K562 (cell line): ENCODE results near the gene DUSP23. TPM values are rescaled to one million over a fixed set of nuclear protein-coding genes. Genes with fewer than 3 reads are reported as not detected.

Experiments
- ATF3 ChIP-seq, 2 experiments: fragments of 450-650 bp in 1 of 2; sonication (generic) in 1 of 2; formaldehyde crosslinking in 1 of 2; IDR thresholded peaks in 1 of 2; conservative IDR thresholded peaks in 1 of 2; 2 replicates each; pipeline versions ENCODE4 v1.6.1 to v1.8.1; 2016 to 2023; ENCODE audit warnings: mild to moderate bottlenecking in 2 of 2, moderate library complexity in 2 of 2, inconsistent platforms in 1 of 2, missing genetic modification reagents in 1 of 2
- CBFA2T3 ChIP-seq: fragments of 450-650 bp; IDR thresholded peaks from 2 replicates; pipeline ENCODE4 v1.6.1; 2017
- CLOCK ChIP-seq: fragments of 250-450 bp; sonication (Bioruptor Pico); IDR thresholded peaks from 2 replicates; pipeline ENCODE4 v1.4.0; 2020; ENCODE audit warnings: mild to moderate bottlenecking, moderate library complexity, borderline replicate concordance
- CREB5 ChIP-seq: fragments of 250-450 bp; sonication (Bioruptor Pico); IDR thresholded peaks from 2 replicates; pipeline ENCODE4 v1.5.0; 2020; ENCODE audit warnings: mild to moderate bottlenecking
- HDAC3 ChIP-seq: fragments of 450-650 bp; IDR thresholded peaks from 2 replicates; pipeline ENCODE4 v1.6.1; 2018; ENCODE audit warnings: borderline replicate concordance, mild to moderate bottlenecking, moderate library complexity; ENCODE audit not compliant: partially characterized antibody
- IFI16 ChIP-seq: fragments of 250-450 bp; sonication (Bioruptor Pico); IDR thresholded peaks from 2 replicates; pipeline ENCODE4 v2.1.2; 2022; ENCODE audit warnings: mild to moderate bottlenecking, inconsistent platforms
- MYNN ChIP-seq, 2 experiments: sonication (generic); formaldehyde crosslinking in 1 of 2; IDR thresholded peaks; 2 replicates each; pipeline versions ENCODE4 v1.5.0 to v1.6.1; 2016 to 2020; ENCODE audit warnings: antibody characterized with exemption in 1 of 2, missing genetic modification reagents in 1 of 2
- NR2C2 ChIP-seq, 2 experiments: fragments of 200-800 bp in 1 of 2; sonication (Bioruptor generic) in 1 of 2; sonication (generic) in 1 of 2; formaldehyde crosslinking in 1 of 2; IDR thresholded peaks; 2 replicates each; pipeline versions ENCODE4 v1.6.1 to v1.8.0; 2016 to 2022; ENCODE audit warnings: mild to moderate bottlenecking in 1 of 2, missing compliant biosample characterization in 1 of 2, missing genetic modification characterization in 1 of 2, missing genetic modification reagents in 1 of 2
- PCBP1 ChIP-seq: fragments of 200-400 bp; formaldehyde crosslinking; IDR thresholded peaks from 2 replicates; pipeline ENCODE4 v1.6.1; 2018; ENCODE audit warnings: mild to moderate bottlenecking, low read depth, low read length; ENCODE audit not compliant: poor library complexity, severe bottlenecking
- SOX6 ChIP-seq: fragments of 450-650 bp; IDR thresholded peaks from 2 replicates; pipeline ENCODE4 v1.6.1; 2014; ENCODE audit warnings: mild to moderate bottlenecking
- ZNF395 ChIP-seq: fragments of 200-800 bp; sonication (Bioruptor generic); IDR thresholded peaks from 2 replicates; pipeline ENCODE4 v1.6.1; 2017; ENCODE audit warnings: missing genetic modification characterization, missing compliant biosample characterization
- ZNF766 ChIP-seq: fragments of 200-800 bp; sonication (Bioruptor generic); conservative IDR thresholded peaks from 2 replicates; pipeline ENCODE4 v1.6.1; 2016; ENCODE audit warnings: missing genetic modification characterization, missing compliant biosample characterization
- ZSCAN29 ChIP-seq: fragments of 450-650 bp; IDR thresholded peaks from 2 replicates; pipeline ENCODE4 v1.6.1; 2017
- polyA plus RNA-seq, 8 experiments: library from polyadenylated mRNA; depleted of rRNA in 4 of 8; stranded (reverse) in 5 of 8; unstranded in 3 of 8; fragments of >200 nt; fragmentation: Nextera tagmentation in 2 of 8; fragmentation: Illumina TruSeq in 1 of 8; extraction: Ambion mirVana in 2 of 8; extraction: Trizol in 1 of 8; gene quantifications; 2 replicates each; pipeline versions ENCODE4 v1.2.1 to v1.2.3, GENCODE V29; 2011 to 2014; ENCODE audit warnings: inconsistent platforms in 1 of 8, missing spikeins in 1 of 8
- total RNA-seq, 7 experiments: library from RNA; depleted of rRNA in 6 of 7; stranded (reverse); fragments of >200 nt in 6 of 7; fragmentation: Illumina TruSeq in 2 of 7; extraction: Trizol in 2 of 7; gene quantifications; 2 replicates each; pipeline versions ENCODE4 v1.2.1 to v1.2.3, GENCODE V29; 2011 to 2021; ENCODE audit warnings: low replicate concordance in 1 of 7
- TF ChIP-seq, protein P1 (sequence below), 2 experiments: fragments of 450-650 bp; IDR thresholded peaks; 2 replicates each; pipeline ENCODE4 v1.6.1; 2016
- TF ChIP-seq, protein P2 (sequence below): IDR thresholded peaks from 2 replicates; pipeline ENCODE4 v1.6.1; 2011; ENCODE audit not compliant: insufficient read length; ENCODE audit errors: extremely low read depth

Gene DUSP23
- total and polyA plus RNA-seq, 9 of the 15 experiments (the other 6 are each of a cell fraction or from before 2014, with no cell fraction given): 1.0 to 34.8 (median 13.7) TPM

GRCh38 chr1:159780583-159781582 is at the start of gene DUSP23 (continued):
- TF ChIP-seq, protein P1, sequence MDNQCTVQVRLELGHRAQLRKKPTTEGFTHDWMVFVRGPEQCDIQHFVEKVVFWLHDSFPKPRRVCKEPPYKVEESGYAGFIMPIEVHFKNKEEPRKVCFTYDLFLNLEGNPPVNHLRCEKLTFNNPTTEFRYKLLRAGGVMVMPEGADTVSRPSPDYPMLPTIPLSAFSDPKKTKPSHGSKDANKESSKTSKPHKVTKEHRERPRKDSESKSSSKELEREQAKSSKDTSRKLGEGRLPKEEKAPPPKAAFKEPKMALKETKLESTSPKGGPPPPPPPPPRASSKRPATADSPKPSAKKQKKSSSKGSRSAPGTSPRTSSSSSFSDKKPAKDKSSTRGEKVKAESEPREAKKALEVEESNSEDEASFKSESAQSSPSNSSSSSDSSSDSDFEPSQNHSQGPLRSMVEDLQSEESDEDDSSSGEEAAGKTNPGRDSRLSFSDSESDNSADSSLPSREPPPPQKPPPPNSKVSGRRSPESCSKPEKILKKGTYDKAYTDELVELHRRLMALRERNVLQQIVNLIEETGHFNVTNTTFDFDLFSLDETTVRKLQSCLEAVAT (IDR thresholded peaks at IDR 0.05): no peak
- TF ChIP-seq HDAC3: no peak
- 0 out of 2 replicates have a peak, but pooled peaks have one; percentile 20 for TF ChIP-seq ZNF766 (CRISPR knock-in tag)
- peak; percentile 91 for TF ChIP-seq NR2C2 (CRISPR knock-in tag; IDR thresholded peaks at IDR 0.05)
- peak; percentile 97 for TF ChIP-seq NR2C2 (tag; IDR thresholded peaks at IDR 0.05)
- no peak for TF ChIP-seq CBFA2T3
- TF ChIP-seq MYNN (IDR thresholded peaks at IDR 0.05): 0 out of 2 replicates have a peak, but pooled peaks have one; percentile 16
- TF ChIP-seq MYNN (CRISPR knock-in tag; IDR thresholded peaks at IDR 0.05): no peak
- no peak for TF ChIP-seq IFI16 (CRISPR knock-in tag)
- 0 out of 2 replicates have a peak, but pooled peaks have one; percentile 30 for TF ChIP-seq ZSCAN29
- TF ChIP-seq SOX6: no peak; the same call in 1 of the 2 replicates
- TF ChIP-seq, protein P2, sequence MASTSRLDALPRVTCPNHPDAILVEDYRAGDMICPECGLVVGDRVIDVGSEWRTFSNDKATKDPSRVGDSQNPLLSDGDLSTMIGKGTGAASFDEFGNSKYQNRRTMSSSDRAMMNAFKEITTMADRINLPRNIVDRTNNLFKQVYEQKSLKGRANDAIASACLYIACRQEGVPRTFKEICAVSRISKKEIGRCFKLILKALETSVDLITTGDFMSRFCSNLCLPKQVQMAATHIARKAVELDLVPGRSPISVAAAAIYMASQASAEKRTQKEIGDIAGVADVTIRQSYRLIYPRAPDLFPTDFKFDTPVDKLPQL: no peak
- TF ChIP-seq CLOCK (CRISPR knock-in tag): no peak
- peak; percentile 91 for TF ChIP-seq ATF3 (IDR thresholded peaks at IDR 0.05)
- TF ChIP-seq ATF3 (CRISPR knock-in tag; conservative IDR thresholded peaks at IDR 0.05): no peak; the same call in 1 of the 2 replicates
- TF ChIP-seq CREB5: no peak
- peak; percentile 30 for TF ChIP-seq PCBP1
- TF ChIP-seq ZNF395: 0 out of 2 replicates have a peak, but pooled peaks have one; percentile 54
